Measurements from ENCODE around the gene DBET. TPM values are rescaled to one million over a fixed set of nuclear protein-coding genes. Genes with fewer than 3 reads are reported as not detected.
"Not testable (repeated sequence)": the region's sequence is repeated elsewhere in the genome, so short reads cannot be mapped to it uniquely, and the experiment has no call there.

DBET gene
- total RNA-seq, 1 donor from 2014 or later = not detected

DNA sequence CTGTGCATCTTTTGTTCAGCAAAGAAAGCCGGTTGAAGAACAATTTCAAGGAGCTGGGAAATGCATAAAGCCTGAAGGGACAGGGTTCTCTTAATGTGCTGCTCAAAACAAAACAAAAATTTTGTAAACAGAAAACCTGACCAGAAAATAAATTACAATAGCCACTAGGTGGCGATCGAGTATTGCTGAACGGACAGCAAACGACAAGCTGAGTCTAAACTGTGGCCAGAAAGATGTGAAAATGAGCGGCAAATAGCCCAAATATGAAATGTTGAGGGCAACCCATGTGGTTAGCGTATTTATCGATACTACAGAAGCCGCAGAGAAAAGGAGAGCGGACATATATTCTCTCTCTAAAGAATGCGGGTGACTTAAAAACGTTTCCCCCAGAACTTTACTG, 16.7 kb upstream of the DBET start:
- ATAC-seq = peak; percentile 62

GRCh38 chr4:190049378-190050239, 14.7 kb upstream of the DBET start:
- peak; percentile 43 for ATAC-seq
- DNase-seq (ENCODE audit: low spot score) = not testable (repeated sequence)

More for the DNA sequence above, 16.7 kb upstream of the DBET start:
- not testable (repeated sequence) for DNase-seq (ENCODE audit: low spot score)

DNA sequence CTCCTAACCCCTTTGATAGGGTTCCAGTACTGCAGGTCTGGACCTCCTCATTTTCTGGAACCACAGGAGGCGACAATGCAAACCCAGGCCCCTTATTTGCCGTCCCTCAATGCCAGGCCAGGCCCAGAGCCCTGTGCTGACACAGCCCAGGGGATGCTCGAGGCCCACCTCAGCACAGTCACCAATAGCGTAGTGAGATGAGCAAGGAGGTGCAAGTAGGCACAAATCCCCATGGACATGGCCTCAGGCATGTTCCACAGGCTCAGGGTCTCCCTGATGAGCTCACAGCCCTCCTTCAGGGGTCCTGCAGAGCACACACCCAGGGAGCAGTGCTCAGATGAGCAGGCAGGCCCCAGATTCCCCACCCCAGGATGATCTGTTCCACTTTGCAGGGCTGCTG, 5.3 kb upstream of the DBET start:
- DNase-seq (ENCODE audit: low spot score); ATAC-seq: not testable (repeated sequence)

- ATAC-seq = not testable (repeated sequence)
Measured at GRCh38 chr4:190064805-190065204, 503 bp downstream of the DBET start.

GRCh38 chr4:190068351-190068750, 4.0 kb downstream of the DBET start:
- ATAC-seq; DNase-seq (ENCODE audit: low spot score): not testable (repeated sequence)

More at GRCh38 chr4:190064805-190065204, 503 bp downstream of the DBET start:
- not testable (repeated sequence) for DNase-seq (ENCODE audit: low spot score)

GRCh38 chr4:190093052-190093451, 28.8 kb downstream of the DBET start:
- not testable (repeated sequence) for ATAC-seq; DNase-seq (ENCODE audit: low spot score)

- not testable (repeated sequence) for ATAC-seq; DNase-seq (ENCODE audit: low spot score)
Measured at GRCh38 chr4:190094031-190094430, 29.7 kb downstream of the DBET start.

GRCh38 chr4:190095335-190095734, 31.0 kb downstream of the DBET start:
- ATAC-seq; DNase-seq (ENCODE audit: low spot score): not testable (repeated sequence)

GRCh38 chr4:190099605-190100004, 35.3 kb downstream of the DBET start:
- ATAC-seq; DNase-seq (ENCODE audit: low spot score): not testable (repeated sequence)

DNA sequence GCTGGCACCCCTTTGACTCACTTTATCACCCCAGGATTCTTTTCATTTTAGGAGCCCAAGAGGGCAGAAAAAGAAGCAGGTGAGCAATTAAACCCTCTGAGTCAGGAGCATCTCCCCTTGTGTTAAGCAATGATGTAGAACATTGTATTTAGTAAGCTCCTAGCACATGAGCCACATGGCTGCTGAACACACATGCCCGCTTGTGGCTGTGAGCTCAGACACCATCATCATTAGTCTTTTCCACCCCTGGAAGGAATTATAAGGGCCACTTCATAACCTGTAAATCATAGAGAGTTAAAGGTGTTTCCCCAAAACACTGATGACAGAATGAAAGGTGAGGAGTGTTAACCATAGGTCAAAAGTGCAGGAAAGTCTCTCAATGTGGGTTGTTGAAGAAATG, 37.2 kb downstream of the DBET start:
- DNase-seq (ENCODE audit: low spot score); ATAC-seq: not testable (repeated sequence)

- not testable (repeated sequence) for DNase-seq (ENCODE audit: low spot score); ATAC-seq
Measured at GRCh38 chr4:190106191-190106590, 41.9 kb downstream of the DBET start.

DNA sequence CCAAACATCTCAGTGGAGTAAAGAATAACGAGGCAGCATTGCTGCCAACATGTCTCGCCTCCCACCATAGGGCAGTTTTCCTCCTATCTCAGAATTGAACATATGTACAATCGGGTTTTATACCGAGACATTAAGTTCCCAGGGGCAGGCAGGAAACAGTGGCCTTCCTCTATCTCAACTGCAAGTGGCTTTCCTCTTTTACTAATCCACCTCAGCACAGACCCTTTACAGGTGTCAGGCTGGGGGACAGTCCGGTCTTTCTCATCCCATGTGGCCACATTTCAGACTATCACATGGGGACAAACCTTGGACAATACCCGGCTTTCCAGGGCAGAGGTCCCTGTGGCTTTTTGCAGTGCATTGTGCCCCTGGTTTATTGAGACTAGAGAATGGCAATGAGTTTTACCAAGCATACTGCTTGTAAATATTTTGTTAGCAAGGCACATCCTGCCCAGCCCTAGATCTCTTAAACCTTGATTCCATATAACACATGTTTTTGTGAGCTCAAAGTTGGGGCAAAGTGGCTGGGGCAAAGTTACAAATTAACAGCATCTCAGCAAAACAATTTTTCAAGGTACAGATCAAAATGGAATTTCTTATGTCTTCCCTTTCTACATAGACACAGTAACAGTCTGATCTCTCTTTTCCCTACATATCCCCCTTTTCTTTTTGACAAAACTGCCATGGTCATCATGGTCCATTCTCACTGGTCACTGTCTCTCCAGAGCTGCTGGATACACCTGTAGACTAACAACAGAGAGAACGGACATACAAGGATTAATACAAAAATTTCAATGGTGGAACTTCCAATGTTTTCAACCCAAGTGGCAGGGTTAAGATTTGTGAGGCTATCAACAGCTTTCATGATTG, 42.5 kb downstream of the DBET start:
- DNase-seq (ENCODE audit: low spot score) = peak; percentile 41
- not testable (repeated sequence) for ATAC-seq

- not testable (repeated sequence) for ATAC-seq; DNase-seq (ENCODE audit: low spot score)
Measured at GRCh38 chr4:190107766-190108485, 43.6 kb downstream of the DBET start.

DNA sequence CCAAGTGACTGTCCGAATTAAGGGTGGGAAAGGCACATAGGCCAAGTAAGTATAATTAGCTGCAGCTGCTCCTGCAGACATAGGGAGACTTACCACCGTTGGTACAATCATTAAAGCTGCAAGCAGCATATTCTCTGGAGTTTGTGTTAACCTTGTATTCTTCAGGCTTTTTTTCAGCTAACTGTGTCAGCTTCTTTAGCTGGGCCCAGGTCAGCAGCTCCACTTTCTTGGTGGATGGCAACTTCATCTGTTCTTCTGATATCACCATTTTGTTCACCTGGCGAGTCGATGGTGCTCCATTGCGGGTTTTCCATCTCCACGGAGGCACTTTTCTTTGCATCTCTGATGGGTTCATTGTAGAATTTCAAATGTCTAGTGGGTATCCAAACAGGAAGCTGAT, 44.5 kb downstream of the DBET start:
- DNase-seq (ENCODE audit: low spot score) = peak; percentile 42
- not testable (repeated sequence) for ATAC-seq

- ATAC-seq; DNase-seq (ENCODE audit: low spot score): not testable (repeated sequence)
Measured at GRCh38 chr4:190109390-190110011, 45.2 kb downstream of the DBET start.

GRCh38 chr4:190110033-190110432, 45.7 kb downstream of the DBET start:
- not testable (repeated sequence) for DNase-seq (ENCODE audit: low spot score); ATAC-seq

GRCh38 chr4:190110570-190111295, 46.4 kb downstream of the DBET start:
- not testable (repeated sequence) for DNase-seq (ENCODE audit: low spot score); ATAC-seq

GRCh38 chr4:190112879-190113278, 48.6 kb downstream of the DBET start:
- DNase-seq (ENCODE audit: low spot score); ATAC-seq: not testable (repeated sequence)

GRCh38 chr4:190114991-190115390, 50.7 kb downstream of the DBET start:
- peak; percentile 35 for DNase-seq (ENCODE audit: low spot score)
- not testable (repeated sequence) for ATAC-seq
